Colonic mucosa (tissue), 4 donors: ENCODE measurements around the gene MFN2. TPM values are rescaled to one million over a fixed set of nuclear protein-coding genes. Genes with fewer than 3 reads are reported as not detected.
"Not testable (repeated sequence)": the region's sequence is repeated elsewhere in the genome, so short reads cannot be mapped to it uniquely, and the experiment has no call there.

ENCODE experiments used
- DNase-seq: peaks from one replicate; pipeline ENCODE4 v3.0.0-alpha.2; 2020
- H3K27ac ChIP-seq: fragments of 200-600 bp; one replicate; pipeline ENCODE4 v1.8.0; 2021
- H3K27me3 ChIP-seq: fragments of 200-600 bp; one replicate; pipeline ENCODE4 v1.8.0; 2021
- H3K36me3 ChIP-seq: fragments of 200-600 bp; one replicate; pipeline ENCODE4 v1.8.0; 2021
- H3K4me1 ChIP-seq: fragments of 200-600 bp; one replicate; pipeline ENCODE4 v1.8.0; 2021; ENCODE audit warnings: mild to moderate bottlenecking
- H3K4me3 ChIP-seq: fragments of 200-600 bp; one replicate; pipeline ENCODE4 v1.8.0; 2021
- H3K9ac ChIP-seq, 2 donors: one replicate each; pipeline ENCODE4 v1.7.0; 2013; ENCODE audit warnings: control low read depth in 2 of 2, low read depth in 2 of 2, low read length in 2 of 2
- H3K9me3 ChIP-seq: fragments of 200-600 bp; one replicate; pipeline ENCODE4 v1.8.0; 2021
- intact Hi-C: fragments of 100-400 bp; cut with DNase I; formaldehyde crosslinking; loops from one replicate; pipeline ENCODE4 v1.14.1; 2022
- total RNA-seq, 2 donors: library from RNA; stranded (reverse); fragmentation: NEBNext Ultra II Directional in 1 of 2; extraction: Animal tissue kit (Norgen Biotek cat#: 25700) in 1 of 2; gene quantifications; one replicate each; pipeline ENCODE4 v1.2.1, GENCODE V29; 2021
- TF ChIP-seq, protein P1 (sequence below): fragments of 200-600 bp; IDR thresholded peaks from one replicate; pipeline ENCODE4 v1.8.0; 2022; ENCODE audit warnings: antibody characterized with exemption, mild to moderate bottlenecking
- donor health status: healthy.
- donor health status: DM: no; HTN: no; CAD: no.
- donor health status: DM: no; HTN: no; CAD: no.

The MFN2 gene
- total RNA-seq, 2 donors from 2014 or later, result 102 to 110 TPM

DNA sequence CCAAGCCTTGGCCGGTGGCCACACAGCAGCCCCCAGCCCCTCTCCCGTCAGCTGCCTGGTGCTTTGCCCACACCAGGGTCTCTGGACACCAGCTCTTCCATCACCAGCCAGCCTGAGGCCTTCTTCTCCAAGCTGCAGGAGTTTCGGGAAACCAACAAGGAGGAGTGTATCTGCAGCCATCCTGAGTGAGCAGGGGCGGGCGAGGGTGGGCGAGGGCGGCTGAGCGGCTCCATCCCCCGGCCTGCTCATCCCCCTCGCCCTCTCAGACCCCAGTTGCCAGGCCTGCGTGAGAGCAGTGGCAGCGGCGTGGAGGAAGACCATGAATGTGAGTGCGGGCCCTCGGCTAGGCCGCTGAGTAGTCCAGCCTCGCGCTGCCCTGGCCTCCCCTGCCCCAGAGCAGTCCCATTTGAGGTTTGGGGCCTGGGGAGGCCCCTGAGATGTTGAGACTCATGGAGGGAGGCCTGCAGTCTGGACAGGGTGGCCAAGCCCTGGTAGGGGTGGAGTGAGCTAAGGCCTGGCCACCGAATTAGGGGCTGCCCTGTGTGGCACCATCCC lies 48.8 kb downstream of the MFN2 start:
- Histone ChIP-seq H3K27ac (no peak overlapping the region), H3K9me3 (no peaks in the 10 kb centered on the region), H3K4me3 (no peak overlapping the region), H3K4me1 (no peaks in the 10 kb centered on the region), H3K36me3 (no peaks in the 10 kb centered on the region), H3K27me3 (no peaks in the 10 kb centered on the region), H3K9ac (no peak overlapping the region)
- TF ChIP-seq, protein P1, sequence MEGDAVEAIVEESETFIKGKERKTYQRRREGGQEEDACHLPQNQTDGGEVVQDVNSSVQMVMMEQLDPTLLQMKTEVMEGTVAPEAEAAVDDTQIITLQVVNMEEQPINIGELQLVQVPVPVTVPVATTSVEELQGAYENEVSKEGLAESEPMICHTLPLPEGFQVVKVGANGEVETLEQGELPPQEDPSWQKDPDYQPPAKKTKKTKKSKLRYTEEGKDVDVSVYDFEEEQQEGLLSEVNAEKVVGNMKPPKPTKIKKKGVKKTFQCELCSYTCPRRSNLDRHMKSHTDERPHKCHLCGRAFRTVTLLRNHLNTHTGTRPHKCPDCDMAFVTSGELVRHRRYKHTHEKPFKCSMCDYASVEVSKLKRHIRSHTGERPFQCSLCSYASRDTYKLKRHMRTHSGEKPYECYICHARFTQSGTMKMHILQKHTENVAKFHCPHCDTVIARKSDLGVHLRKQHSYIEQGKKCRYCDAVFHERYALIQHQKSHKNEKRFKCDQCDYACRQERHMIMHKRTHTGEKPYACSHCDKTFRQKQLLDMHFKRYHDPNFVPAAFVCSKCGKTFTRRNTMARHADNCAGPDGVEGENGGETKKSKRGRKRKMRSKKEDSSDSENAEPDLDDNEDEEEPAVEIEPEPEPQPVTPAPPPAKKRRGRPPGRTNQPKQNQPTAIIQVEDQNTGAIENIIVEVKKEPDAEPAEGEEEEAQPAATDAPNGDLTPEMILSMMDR, result no peak
- DNase-seq, result no peak
- intact Hi-C loops, result no loop called here

DNA sequence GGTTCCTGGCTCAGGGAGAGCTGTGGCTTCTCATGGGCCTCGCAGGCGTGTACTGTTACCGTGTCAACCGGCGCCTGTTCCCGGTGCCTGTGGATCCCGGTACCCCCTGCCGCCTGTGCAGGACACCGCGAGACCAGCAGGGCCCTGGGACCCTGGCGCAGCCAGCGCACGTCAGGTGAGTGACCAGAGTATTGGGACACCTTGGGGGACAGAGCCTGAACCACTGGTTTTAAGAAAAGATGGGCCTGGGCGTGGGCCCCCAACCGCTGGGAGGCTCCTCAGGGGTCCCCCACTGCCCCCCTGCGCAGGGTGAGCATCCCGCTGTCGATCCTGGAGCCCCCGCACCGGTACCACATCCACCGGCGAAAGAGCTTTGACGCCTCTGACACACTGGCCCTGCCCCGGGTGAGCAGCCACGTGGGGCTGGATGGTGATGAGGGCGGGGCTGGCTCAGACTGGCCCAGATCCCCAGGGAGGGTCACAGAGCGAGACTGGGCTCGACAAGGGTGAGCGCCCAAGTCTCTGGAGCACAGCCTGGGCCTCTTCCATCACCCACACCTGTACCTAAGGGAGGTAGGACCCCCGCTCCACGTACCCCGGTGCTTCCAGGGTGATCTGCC lies 49.6 kb downstream of the MFN2 start:
- H3K27ac ChIP-seq, result no peak overlapping the region
- TF ChIP-seq, protein P1, result no peak
- H3K27me3 ChIP-seq, result no peaks in the 10 kb centered on the region
- DNase-seq, result no peak
- no peaks in the 10 kb centered on the region for H3K4me1 ChIP-seq
- intact Hi-C loops, result no loop called here
- H3K9ac ChIP-seq, result no peak overlapping the region
- no peaks in the 10 kb centered on the region for H3K36me3 ChIP-seq
- no peak overlapping the region for H3K4me3 ChIP-seq
- H3K9me3 ChIP-seq, result no peaks in the 10 kb centered on the region

DNA sequence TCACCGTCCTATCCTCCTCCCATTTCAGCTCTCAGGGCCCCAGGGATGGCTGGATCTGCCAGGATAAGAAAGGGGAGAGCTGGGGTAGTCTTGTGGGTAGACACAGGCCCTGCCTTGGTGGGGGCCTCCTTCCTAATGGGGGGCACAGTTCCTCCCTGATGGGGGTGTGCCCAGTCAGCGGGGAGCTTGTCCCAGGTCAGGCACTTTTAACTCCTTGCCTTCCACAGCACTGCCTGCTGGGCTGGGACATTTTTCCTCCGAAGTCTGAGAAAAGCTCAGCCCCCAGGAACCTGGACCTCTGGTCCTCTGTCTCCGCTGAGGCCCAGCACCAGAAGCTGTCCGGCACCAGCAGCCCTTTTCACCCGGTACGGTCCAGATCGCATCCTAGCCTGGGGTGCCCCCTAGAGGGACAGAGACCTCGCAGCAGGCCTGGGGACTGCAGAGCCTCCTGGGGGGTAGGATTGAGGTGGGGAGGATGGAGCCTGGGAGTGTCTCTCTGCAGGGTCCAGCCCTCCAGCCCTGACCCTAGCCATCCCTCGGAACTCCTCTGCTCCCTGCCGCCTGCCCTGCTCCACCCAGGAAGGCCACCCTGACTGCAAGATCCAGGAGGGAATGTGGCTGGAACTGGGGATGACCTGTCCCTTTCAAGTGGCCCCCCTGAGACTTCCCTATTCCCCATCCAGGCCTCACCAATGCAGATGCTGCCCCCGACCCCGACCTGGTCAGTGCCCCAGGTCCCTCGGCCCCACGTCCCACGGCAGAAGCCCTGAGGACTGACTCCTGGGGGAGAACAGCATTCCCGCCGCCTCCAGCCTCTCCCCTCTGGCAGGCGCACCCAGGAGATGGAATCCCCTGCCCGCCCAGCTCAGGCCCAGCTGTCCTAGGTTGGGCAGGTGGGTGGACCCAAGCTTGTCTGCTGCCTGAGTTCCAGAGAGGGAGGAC lies 51.1 kb downstream of the MFN2 start:
- Histone ChIP-seq H3K9ac (no peak overlapping the region), H3K27me3 (no peaks in the 10 kb centered on the region), H3K9me3 (no peaks in the 10 kb centered on the region), H3K27ac (no peak overlapping the region), H3K4me3 (no peak overlapping the region), H3K36me3 (no peaks in the 10 kb centered on the region), H3K4me1 (no peaks in the 10 kb centered on the region)
- TF ChIP-seq, protein P1, result peak; percentile 27
- intact Hi-C loops, result no loop called here
- peak; percentile 34 for DNase-seq

DNA sequence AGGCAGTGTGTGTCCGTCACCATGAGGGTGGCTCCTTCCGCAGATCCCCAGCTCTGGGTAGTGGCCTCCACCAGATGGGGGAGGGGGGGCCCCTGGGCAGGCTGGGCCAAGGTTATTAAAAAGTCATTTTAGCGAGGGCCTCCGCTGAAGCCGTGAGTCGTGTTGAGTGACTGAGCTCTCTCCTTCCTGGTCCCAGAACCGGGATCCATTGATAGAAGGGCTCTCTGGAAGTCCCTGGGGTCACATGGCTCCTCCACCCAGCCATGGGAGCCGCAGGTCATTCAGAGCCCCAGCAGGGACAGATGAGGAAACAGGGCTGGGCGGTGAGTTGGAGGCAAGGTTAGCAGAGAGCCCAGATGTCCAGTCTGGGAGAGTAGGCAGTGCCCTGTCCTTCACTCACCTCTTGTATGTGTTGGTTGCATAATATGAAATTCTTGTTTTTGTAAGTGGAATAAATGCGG lies 51.9 kb downstream of the MFN2 start:
- Histone ChIP-seq H3K36me3 (no peaks in the 10 kb centered on the region), H3K4me1 (no peaks in the 10 kb centered on the region), H3K9ac (no peak overlapping the region), H3K27ac (no peak overlapping the region), H3K9me3 (no peaks in the 10 kb centered on the region), H3K4me3 (no peak overlapping the region), H3K27me3 (no peaks in the 10 kb centered on the region)
- no peak for DNase-seq
- intact Hi-C loops, result no loop called here
- TF ChIP-seq, protein P1, result no peak

DNA sequence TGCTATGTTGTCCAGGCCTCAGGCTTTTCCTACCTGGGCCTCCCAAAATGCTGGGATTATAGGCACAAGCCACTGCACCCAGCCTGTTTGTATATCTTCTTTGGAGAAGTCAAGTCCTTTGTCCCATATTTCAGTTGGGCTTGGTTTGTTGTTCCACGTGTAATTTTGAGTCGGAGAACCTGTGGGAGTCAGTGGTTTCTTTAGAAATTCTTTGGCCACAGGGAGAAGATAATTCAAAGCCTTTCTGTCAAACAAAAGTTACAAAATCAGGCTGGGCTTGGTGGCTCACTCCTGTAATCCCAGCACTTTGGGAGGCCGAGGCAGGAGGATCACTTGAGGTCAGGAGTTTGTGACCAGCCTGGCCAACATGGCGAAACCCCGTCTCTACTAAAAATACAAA lies 53.2 kb downstream of the MFN2 start:
- H3K9ac ChIP-seq, DNase-seq, H3K9me3 ChIP-seq, H3K36me3 ChIP-seq, intact Hi-C loops, H3K27me3 ChIP-seq, H3K4me1 ChIP-seq, H3K27ac ChIP-seq, H3K4me3 ChIP-seq: not testable (repeated sequence)
